HepG2 (cell line): ENCODE results near the gene COL27A1. TPM values are rescaled to one million over a fixed set of nuclear protein-coding genes. Genes with fewer than 3 reads are reported as not detected.

Experiments used
- ATAC-seq: fragments of 200-7000 bp; cut with Tn5 transposase; 3 replicates; pipeline ENCODE4 v1.9.1; 2020; ENCODE audit warnings: mild to moderate bottlenecking, moderate library complexity
- BruUV-seq: library from RNA; stranded (reverse); fragments of 400-500 nt; replicated peaks from 2 replicates; lab custom pipeline; 2021; lab: Mats Ljungman, UMichigan
- CTCF ChIA-PET: fragments of 300-600 bp; formaldehyde crosslinking; extraction: SDS; loops from one replicate; lab custom pipeline; 2021; ENCODE audit warnings: low total read pairs, inconsistent platforms, low intra/inter-chr PET ratio; lab: Yijun Ruan, JAX
- POLR2A ChIA-PET: fragments of 350-600 bp; sonication (Branson Sonifier 250); formaldehyde crosslinking; loops from one replicate; lab custom pipeline; 2020; ENCODE audit warnings: antibody characterized with exemption, inconsistent platforms; lab: Yijun Ruan, JAX
- DNase-seq: peaks from one replicate; pipeline ENCODE4 v3.0.0-alpha.2; 2015; ENCODE audit warnings: low spot score
- FAIRE-seq: peaks from 3 replicates; lab custom pipeline; 2011; peaks lifted over from hg19 to GRCh38; lab: Jason Lieb, UNC
- H2AFZ ChIP-seq: one replicate; pipeline ENCODE4 v1.6.1; 2011; ENCODE audit warnings: low read length, inconsistent platforms
- H3K27ac ChIP-seq: fragments of 300-600 bp; 3 replicates; pipeline ENCODE4 v1.8.0; 2011; ENCODE audit warnings: mixed run types, mild to moderate bottlenecking, mixed read lengths, low read length, inconsistent platforms; ENCODE audit not compliant: insufficient read depth; ENCODE audit errors: extremely low read length
- H3K27me3 ChIP-seq, 2 experiments: fragments of 200-600 bp in 1 of 2; 2 replicates in 1 of 2; 3 replicates in 1 of 2; pipeline versions ENCODE4 v1.6.0 to v1.8.0; 2011; ENCODE audit warnings: low read length in 2 of 2, mild to moderate bottlenecking in 2 of 2, moderate library complexity in 2 of 2, inconsistent platforms in 1 of 2; ENCODE audit not compliant: insufficient read depth in 2 of 2, control insufficient read depth in 1 of 2
- H3K36me3 ChIP-seq, 2 experiments: fragments of 200-600 bp in 1 of 2; replicated peaks in 1 of 2; 2 replicates in 1 of 2; 3 replicates in 1 of 2; pipeline versions ENCODE4 v1.5.1 to v1.8.0; 2011; ENCODE audit warnings: low read length in 2 of 2, inconsistent platforms in 1 of 2; ENCODE audit not compliant: insufficient read depth in 2 of 2, control insufficient read depth in 1 of 2
- H3K4me1 ChIP-seq: 2 replicates; pipeline ENCODE4 v1.5.1; 2012; ENCODE audit warnings: low read length, inconsistent platforms; ENCODE audit not compliant: insufficient read depth
- H3K4me2 ChIP-seq: 2 replicates; pipeline ENCODE4 v1.6.0; 2011; ENCODE audit warnings: low read depth, low read length, inconsistent platforms
- H3K4me3 ChIP-seq, 3 experiments: fragments of 200-600 bp in 1 of 3; sonication (generic), shearing (Covaris generic) in 1 of 3; replicated peaks in 1 of 3; 2 replicates each; pipeline ENCODE4 v1.5.1; 2011 to 2016; ENCODE audit warnings: low read length in 3 of 3, inconsistent platforms in 2 of 3, low read depth in 2 of 3, mild to moderate bottlenecking in 2 of 3, control low read depth in 1 of 3, mixed read lengths in 1 of 3; ENCODE audit not compliant: insufficient read depth in 1 of 3
- H3K79me2 ChIP-seq: one replicate; pipeline ENCODE4 v1.6.1; 2011; ENCODE audit warnings: low read length, inconsistent platforms; ENCODE audit not compliant: insufficient read depth
- H3K9ac ChIP-seq: 2 replicates; pipeline ENCODE4 v1.6.0; 2011; ENCODE audit warnings: mild to moderate bottlenecking, low read depth, low read length, inconsistent platforms; ENCODE audit not compliant: insufficient read depth
- H3K9me3 ChIP-seq: 2 replicates; pipeline ENCODE4 v1.5.1; 2012; ENCODE audit warnings: mild to moderate bottlenecking, low read length
- H4K20me1 ChIP-seq: 2 replicates; pipeline ENCODE4 v1.6.0; 2011; ENCODE audit warnings: inconsistent platforms, mild to moderate bottlenecking, low read length, moderate library complexity; ENCODE audit not compliant: insufficient read depth
- ARHGAP35 ChIP-seq: sonication (generic); formaldehyde crosslinking; IDR thresholded peaks from 2 replicates; pipeline ENCODE4 v1.9.0; 2022; ENCODE audit warnings: mild to moderate bottlenecking, inconsistent platforms, moderate library complexity, missing genetic modification reagents, borderline replicate concordance
- ETV5 ChIP-seq: IDR thresholded peaks from 2 replicates; pipeline ENCODE4 v1.6.1; 2018; ENCODE audit warnings: missing biosample characterization, missing genetic modification reagents, inconsistent platforms, borderline replicate concordance
- NR2F1 ChIP-seq, 2 experiments: fragments of 450-650 bp in 1 of 2; formaldehyde crosslinking in 1 of 2; IDR thresholded peaks; 2 replicates each; pipeline versions ENCODE4 v1.5.0 to v1.6.1; 2016 to 2020; ENCODE audit warnings: mild to moderate bottlenecking in 1 of 2, missing compliant biosample characterization in 1 of 2, missing genetic modification reagents in 1 of 2, moderate library complexity in 1 of 2
- SOX5 ChIP-seq: IDR thresholded peaks from 2 replicates; pipeline ENCODE4 v1.6.1; 2016; ENCODE audit warnings: borderline replicate concordance
- SSRP1 ChIP-seq: IDR thresholded peaks from 2 replicates; pipeline ENCODE4 v1.6.1; 2016; ENCODE audit warnings: control low read depth
- ZNF33A ChIP-seq: sonication (generic); formaldehyde crosslinking; IDR thresholded peaks from 2 replicates; pipeline ENCODE4 v1.5.1; 2020; ENCODE audit warnings: missing genetic modification reagents, mild to moderate bottlenecking, moderate library complexity, borderline replicate concordance
- ZNF549 ChIP-seq: sonication (generic); formaldehyde crosslinking; IDR thresholded peaks from 2 replicates; pipeline ENCODE4 v1.5.0; 2020; ENCODE audit warnings: missing genetic modification reagents
- ZNF574 ChIP-seq: sonication (generic); formaldehyde crosslinking; IDR thresholded peaks from 2 replicates; pipeline ENCODE4 v1.4.0; 2020; ENCODE audit warnings: missing genetic modification reagents
- ZNF598 ChIP-seq: sonication (generic); formaldehyde crosslinking; IDR thresholded peaks from 2 replicates; pipeline ENCODE4 v1.5.1; 2020; ENCODE audit warnings: mild to moderate bottlenecking, missing genetic modification reagents, borderline replicate concordance
- WGBS: methylation state at CpG from one replicate; pipeline ENCODE4 v1.1.6; 2017; ENCODE audit warnings: low lambda C conversion rate; 5-methylcytosine and 5-hydroxymethylcytosine counted together
- in situ Hi-C: cut with HindIII; loops from 2 replicates; pipeline ENCODE4 v1.10.0; 2017; ENCODE audit warnings: low pct_unique_long_range_greater_than_20kb; ENCODE audit not compliant: extremely low pct_ligation_motif_present
- intact Hi-C: fragments of 100-400 bp; cut with micrococcal nuclease; formaldehyde crosslinking; loops from one replicate; pipeline ENCODE4 v1.10.0; 2022; ENCODE audit not compliant: unreplicated experiment
- polyA plus RNA-seq, 8 experiments: library from polyadenylated mRNA; depleted of rRNA in 3 of 8; stranded (reverse) in 7 of 8; unstranded in 1 of 8; fragments of >200 nt; fragmentation: Illumina TruSeq in 4 of 8; extraction: Trizol in 4 of 8; gene quantifications; 2 replicates each; pipeline versions ENCODE4 v1.2.1 to v1.2.3, GENCODE V29; 2011 to 2016; ENCODE audit warnings: low read depth in 4 of 8, missing spikeins in 1 of 8, mixed read lengths in 1 of 8; ENCODE audit not compliant: insufficient read depth in 1 of 8
- total RNA-seq, 5 experiments: library from RNA; depleted of rRNA; stranded (reverse); fragments of >200 nt; fragmentation: Illumina TruSeq; extraction: Trizol; gene quantifications; 2 replicates each; pipeline ENCODE4 v1.2.3, GENCODE V29; 2016; ENCODE audit warnings: low read depth in 1 of 5

Gene COL27A1
- total and polyA plus RNA-seq, 2 of the 13 experiments (the other 11 are each of a cell fraction or from before 2014, with no cell fraction given), result 71.3 to 89.1 TPM

GRCh38 chr9:114344692-114345091, 189.4 kb downstream of the COL27A1 start:
- H3K9me3 ChIP-seq, result no peaks in the 10 kb centered on the region
- no peak overlapping the region for H3K4me2 ChIP-seq
- BruUV-seq, result no TSS peak
- TF ChIP-seq ZNF598, result no peak
- TF ChIP-seq SOX5 (CRISPR knock-in tag), result no peak
- TF ChIP-seq, all 625 proteins: peak for 0
- Histone ChIP-seq H3K4me3 (no peak overlapping the region), H3K4me1 (peaks cover 14% of the 10 kb centered on the region), H3K27me3 (no peaks in the 10 kb centered on the region), H2AFZ (no peak overlapping the region), H3K36me3 (peaks cover 10 to 16% of the 10 kb centered on the region in 2 experiments; a peak in 2 of 5 replicates), H4K20me1 (no peaks in the 10 kb centered on the region), H3K27ac (no peak overlapping the region), H3K9ac (no peak overlapping the region), H3K79me2 (no peaks in the 10 kb centered on the region)
- WGBS, result 90% methylated on average over 3 of the region's 3 CpGs
- DNase-seq (no peak), FAIRE-seq (no peak), ATAC-seq (no peak)
- intact Hi-C loops (no loop called here), in situ Hi-C loops (no loop called here)
- POLR2A ChIA-PET, result no interaction called here
- CTCF ChIA-PET, result no interaction called here

- H4K20me1 ChIP-seq, result no peaks in the 10 kb centered on the region
- H3K4me2 ChIP-seq, result no peak overlapping the region
- TF ChIP-seq ZNF33A (CRISPR knock-in tag), result no peak
- no peak for TF ChIP-seq ETV5 (CRISPR knock-in tag)
- TF ChIP-seq SSRP1 (CRISPR knock-in tag), result no peak
- no peak for TF ChIP-seq ZNF574 (CRISPR knock-in tag)
- TF ChIP-seq ZNF549 (CRISPR knock-in tag), result no peak
- TF ChIP-seq NR2F1 (CRISPR knock-in tag; IDR thresholded peaks at IDR 0.05), result no peak
- no peak for TF ChIP-seq ARHGAP35 (CRISPR knock-in tag)
- H2AFZ ChIP-seq, result no peak overlapping the region
- no peak overlapping the region for H3K4me3 ChIP-seq
- intact Hi-C loops (no loop called here), in situ Hi-C loops (no loop called here)
- no peak for ATAC-seq
- 98% methylated on average over 7 of the region's 7 CpGs for WGBS
- no peak overlapping the region for H3K9ac ChIP-seq
- no TSS peak for BruUV-seq
- ChIA-PET POLR2A (no interaction called here), CTCF (no interaction called here)
- H3K4me1 ChIP-seq, result peaks cover 15% of the 10 kb centered on the region
- no peaks in the 10 kb centered on the region for H3K27me3 ChIP-seq
- H3K27ac ChIP-seq, result no peak overlapping the region
- H3K36me3 ChIP-seq, result peaks cover 12 to 24% of the 10 kb centered on the region in 2 experiments; a peak in 4 of 5 replicates
- H3K79me2 ChIP-seq, result no peaks in the 10 kb centered on the region
- no peak for FAIRE-seq
- no peaks in the 10 kb centered on the region for H3K9me3 ChIP-seq
- DNase-seq, result no peak
Measured at GRCh38 chr9:114345493-114346065, 190.2 kb downstream of the COL27A1 start.
